ENCODE results near the gene IRX4. TPM values are rescaled to one million over a fixed set of nuclear protein-coding genes. Genes with fewer than 3 reads are reported as not detected.
"Not testable (repeated sequence)": the region's sequence is repeated elsewhere in the genome, so short reads cannot be mapped to it uniquely, and the experiment has no call there.

Gene IRX4
- total and polyA plus RNA-seq, 2 donors (not counting 1 experiment from before 2014, with no cell fraction given) = not detected

- Histone ChIP-seq H2AFZ (ENCODE audit: low read length) (no peak overlapping the region), H3K9ac (ENCODE audit: insufficient read depth, low read length) (no peak overlapping the region)
Measured at GRCh38 chr5:1845696-1846095, 37.0 kb downstream of the IRX4 start.

GRCh38 chr5:1844708-1845436 lies 37.9 kb downstream of the IRX4 start:
- TF ChIP-seq CTCF (conservative IDR thresholded peaks at IDR 0.05 in 1 of 2, IDR thresholded peaks at IDR 0.05 in 1 of 2; ENCODE audit: low read depth in 1 of 2, low read length in 2 of 2) = no peak
- TF ChIP-seq EZH2 (IDR thresholded peaks at IDR 0.05; ENCODE audit: low read length, missing control alignments) = no peak
- H3K36me3 ChIP-seq (ENCODE audit: control insufficient read depth, insufficient read depth, low read length) = no peaks in the 10 kb centered on the region
- no peaks in the 10 kb centered on the region for H4K20me1 ChIP-seq (ENCODE audit: control insufficient read depth, extremely low read depth, insufficient read depth, low read length)
- H3K27ac ChIP-seq (ENCODE audit: insufficient read depth, low read length) = no peak overlapping the region
- H3K4me3 ChIP-seq (replicated peaks in 1 of 4; ENCODE audit: control extremely low read depth in 1 of 4, insufficient read depth in 1 of 4, low read depth in 3 of 4, low read length in 4 of 4) = no peak overlapping the region
- H2AFZ ChIP-seq (ENCODE audit: low read length) = no peak overlapping the region
- H3K4me1 ChIP-seq (ENCODE audit: control insufficient read depth, extremely low read depth, insufficient read depth, low read length) = no peaks in the 10 kb centered on the region
- no peaks in the 10 kb centered on the region for H3K9me3 ChIP-seq (ENCODE audit: control insufficient read depth, insufficient read depth, low read depth, low read length)
- H3K79me2 ChIP-seq (ENCODE audit: control insufficient read depth, insufficient read depth, low read length) = no peaks in the 10 kb centered on the region
- no peak overlapping the region for H3K9ac ChIP-seq (ENCODE audit: insufficient read depth, low read length)
- no peak for DNase-seq (ENCODE audit: low read depth in 2 of 2)
- no peak overlapping the region for H3K4me2 ChIP-seq (ENCODE audit: extremely low read depth, insufficient read depth, low read length)
- H3K27me3 ChIP-seq (ENCODE audit: control insufficient read depth, insufficient read depth, low read length) = peaks cover 8% of the 10 kb centered on the region

More at GRCh38 chr5:1845696-1846095, 37.0 kb downstream of the IRX4 start:
- Histone ChIP-seq H4K20me1 (ENCODE audit: control insufficient read depth, extremely low read depth, insufficient read depth, low read length) (no peaks in the 10 kb centered on the region), H3K79me2 (ENCODE audit: control insufficient read depth, insufficient read depth, low read length) (no peaks in the 10 kb centered on the region), H3K27me3 (ENCODE audit: control insufficient read depth, insufficient read depth, low read length) (peaks cover 10% of the 10 kb centered on the region), H3K4me2 (ENCODE audit: extremely low read depth, insufficient read depth, low read length) (no peak overlapping the region), H3K36me3 (ENCODE audit: control insufficient read depth, insufficient read depth, low read length) (no peaks in the 10 kb centered on the region), H3K9me3 (ENCODE audit: control insufficient read depth, insufficient read depth, low read depth, low read length) (no peaks in the 10 kb centered on the region), H3K4me1 (ENCODE audit: control insufficient read depth, extremely low read depth, insufficient read depth, low read length) (no peaks in the 10 kb centered on the region), H3K4me3 (replicated peaks in 1 of 4; ENCODE audit: control extremely low read depth in 1 of 4, insufficient read depth in 1 of 4, low read depth in 3 of 4, low read length in 4 of 4) (no peak overlapping the region), H3K27ac (ENCODE audit: insufficient read depth, low read length) (no peak overlapping the region)
- no peak for DNase-seq (ENCODE audit: low read depth in 2 of 2)
- TF ChIP-seq CTCF (conservative IDR thresholded peaks at IDR 0.05 in 1 of 2, IDR thresholded peaks at IDR 0.05 in 1 of 2; ENCODE audit: low read depth in 1 of 2, low read length in 2 of 2) (no peak), EZH2 (IDR thresholded peaks at IDR 0.05; ENCODE audit: low read length, missing control alignments) (no peak)

- not testable (repeated sequence) for H3K36me3 ChIP-seq (ENCODE audit: control insufficient read depth, insufficient read depth, low read length); DNase-seq (ENCODE audit: low read depth in 2 of 2); H3K4me3 ChIP-seq (replicated peaks in 1 of 4; ENCODE audit: control extremely low read depth in 1 of 4, insufficient read depth in 1 of 4, low read depth in 3 of 4, low read length in 4 of 4); H4K20me1 ChIP-seq (ENCODE audit: control insufficient read depth, extremely low read depth, insufficient read depth, low read length); H3K27me3 ChIP-seq (ENCODE audit: control insufficient read depth, insufficient read depth, low read length); H3K4me2 ChIP-seq (ENCODE audit: extremely low read depth, insufficient read depth, low read length); H3K79me2 ChIP-seq (ENCODE audit: control insufficient read depth, insufficient read depth, low read length); H3K9ac ChIP-seq (ENCODE audit: insufficient read depth, low read length); H3K4me1 ChIP-seq (ENCODE audit: control insufficient read depth, extremely low read depth, insufficient read depth, low read length); H2AFZ ChIP-seq (ENCODE audit: low read length); H3K9me3 ChIP-seq (ENCODE audit: control insufficient read depth, insufficient read depth, low read depth, low read length); H3K27ac ChIP-seq (ENCODE audit: insufficient read depth, low read length)
Measured at GRCh38 chr5:1843761-1844160, 39.0 kb downstream of the IRX4 start.

Measured in fibroblast of lung (primary cell).